Hematopoietic multipotent progenitor cell treated with erythropoietin and hydrocortisone succinate and interleukin-3 and kit ligand, for 17 days (in vitro differentiated cells): ENCODE data around the gene SSBP3.
A peak's percentile ranks its signal among the peaks of the same experiment; 100 is the strongest.

Experiments used
- DNase-seq: peaks from one replicate; pipeline ENCODE4 v3.0.0-alpha.2; 2015; ENCODE audit warnings: low spot score

Gene SSBP3

GRCh38 chr1:54329312-54330003, 76.7 kb downstream of the SSBP3 start:
- no peak for DNase-seq

GRCh38 chr1:54328066-54328636, 78.0 kb downstream of the SSBP3 start:
- no peak for DNase-seq

GRCh38 chr1:54327386-54328065, 78.7 kb downstream of the SSBP3 start:
- DNase-seq, result no peak

GRCh38 chr1:54326543-54327385, 79.4 kb downstream of the SSBP3 start:
- no peak for DNase-seq

- no peak for DNase-seq
Observed at GRCh38 chr1:54325703-54326461, 80.3 kb downstream of the SSBP3 start.

- DNase-seq, result no peak
Observed at GRCh38 chr1:54325284-54325683, 80.9 kb downstream of the SSBP3 start.

GRCh38 chr1:54324251-54325140, 81.7 kb downstream of the SSBP3 start:
- DNase-seq, result no peak

- no peak for DNase-seq
Observed at GRCh38 chr1:54323921-54324250, 82.3 kb downstream of the SSBP3 start.

- no peak for DNase-seq
Observed at GRCh38 chr1:54323324-54323739, 82.9 kb downstream of the SSBP3 start.

- no peak for DNase-seq
Observed at GRCh38 chr1:54318246-54318814, 87.9 kb downstream of the SSBP3 start.

GRCh38 chr1:54317084-54317483, 89.1 kb downstream of the SSBP3 start:
- no peak for DNase-seq

GRCh38 chr1:54315099-54315498, 91.1 kb downstream of the SSBP3 start:
- no peak for DNase-seq

GRCh38 chr1:54314696-54315095, 91.5 kb downstream of the SSBP3 start:
- no peak for DNase-seq

GRCh38 chr1:54312796-54313316, 93.3 kb downstream of the SSBP3 start:
- DNase-seq, result no peak

- DNase-seq, result no peak
Observed at GRCh38 chr1:54311506-54311905, 94.7 kb downstream of the SSBP3 start.

- DNase-seq, result peak; percentile 39
Observed at GRCh38 chr1:54310439-54311328, 95.5 kb downstream of the SSBP3 start.

- no peak for DNase-seq
Observed at GRCh38 chr1:54309631-54310366, 96.4 kb downstream of the SSBP3 start.

- DNase-seq, result no peak
Observed at GRCh38 chr1:54307305-54307704, 98.9 kb downstream of the SSBP3 start.
